Cardiac muscle cell (in vitro differentiated cells and primary cell): Measurements from ENCODE around the gene DLG4. TPM values are rescaled to one million over a fixed set of nuclear protein-coding genes. Genes with fewer than 3 reads are reported as not detected.

Source experiments
- DNase-seq, 2 donors: peaks; one replicate each; pipeline versions ENCODE4 v3.0.0 to v3.0.0-alpha.2; 2010 to 2017; ENCODE audit warnings: low read depth in 1 of 2, low spot score in 1 of 2
- H3K27ac ChIP-seq: fragments of 200-600 bp; sonication (generic); 2 replicates; pipeline ENCODE4 v1.5.1; 2016
- H3K27me3 ChIP-seq: fragments of 200-600 bp; sonication (generic); 2 replicates; pipeline ENCODE4 v1.6.0; 2016; ENCODE audit warnings: control low read depth
- H3K36me3 ChIP-seq: fragments of 200-600 bp; sonication (generic); 2 replicates; pipeline ENCODE4 v1.5.1; 2016; ENCODE audit warnings: control low read depth
- H3K4me1 ChIP-seq: fragments of 200-600 bp; sonication (generic); 2 replicates; pipeline ENCODE4 v1.8.1; 2017; ENCODE audit warnings: low read depth, mild to moderate bottlenecking, mixed run types
- H3K4me3 ChIP-seq: fragments of 200-600 bp; sonication (generic); 2 replicates; pipeline ENCODE4 v1.5.1; 2016; ENCODE audit warnings: mild to moderate bottlenecking
- H3K9me3 ChIP-seq: fragments of 200-600 bp; sonication (generic); 2 replicates; pipeline ENCODE4 v1.5.1; 2017; ENCODE audit warnings: low read depth, mild to moderate bottlenecking, control low read depth
- CTCF ChIP-seq: IDR thresholded peaks from 2 replicates; pipeline ENCODE4 v1.5.1; 2012; ENCODE audit warnings: low read depth, mild to moderate bottlenecking, low read length
- polyA plus RNA-seq: library from polyadenylated mRNA; unstranded; fragments of >200 nt; fragmentation: Nextera tagmentation; extraction: Ambion mirVana; gene quantifications from 2 replicates; pipeline ENCODE4 v1.2.1, GENCODE V29; 2016
- total RNA-seq: library from RNA; depleted of rRNA; stranded (reverse); fragments of >200 nt; gene quantifications from 2 replicates; pipeline ENCODE4 v1.2.3, GENCODE V29; 2016

DLG4 gene
- total and polyA plus RNA-seq, 2 experiments from 2014 or later: 6.8 to 40.6 TPM

- Histone ChIP-seq H3K36me3 (no peaks in the 10 kb centered on the region), H3K27ac (peak overlapping the region; percentile 55), H3K27me3 (no peaks in the 10 kb centered on the region), H3K9me3 (no peaks in the 10 kb centered on the region), H3K4me3 (peak overlapping the region; percentile 44), H3K4me1 (no peaks in the 10 kb centered on the region)
- peak; percentile 25 to 29 for DNase-seq
- no peak for TF ChIP-seq CTCF
Measured at GRCh38 chr17:7177954-7178477, 41.6 kb downstream of the DLG4 start.

- peak; percentile 74 to 91 for DNase-seq
- H3K27ac ChIP-seq: peak overlapping the region; percentile 55
- TF ChIP-seq CTCF: peak; percentile 94
- no peaks in the 10 kb centered on the region for H3K9me3 ChIP-seq
- no peaks in the 10 kb centered on the region for H3K36me3 ChIP-seq
- peak overlapping the region; percentile 44 for H3K4me3 ChIP-seq
- H3K27me3 ChIP-seq: no peaks in the 10 kb centered on the region
- H3K4me1 ChIP-seq: no peaks in the 10 kb centered on the region
Measured at GRCh38 chr17:7177191-7177953, 42.3 kb downstream of the DLG4 start.

- peak; percentile 29 to 67 for DNase-seq
- H3K4me3 ChIP-seq: peak overlapping the region; percentile 44
- no peaks in the 10 kb centered on the region for H3K36me3 ChIP-seq
- no peaks in the 10 kb centered on the region for H3K4me1 ChIP-seq
- no peak for TF ChIP-seq CTCF
- H3K27ac ChIP-seq: no peak overlapping the region
- H3K9me3 ChIP-seq: no peaks in the 10 kb centered on the region
- no peaks in the 10 kb centered on the region for H3K27me3 ChIP-seq
Measured at GRCh38 chr17:7176841-7177190, 42.8 kb downstream of the DLG4 start.

- peak overlapping the region; percentile 44 for H3K4me3 ChIP-seq
- H3K27me3 ChIP-seq: no peaks in the 10 kb centered on the region
- H3K4me1 ChIP-seq: no peaks in the 10 kb centered on the region
- H3K36me3 ChIP-seq: no peaks in the 10 kb centered on the region
- no peaks in the 10 kb centered on the region for H3K9me3 ChIP-seq
- TF ChIP-seq CTCF: no peak
- DNase-seq: no peak
- no peak overlapping the region for H3K27ac ChIP-seq
Measured at GRCh38 chr17:7176107-7176840, 43.4 kb downstream of the DLG4 start.

GRCh38 chr17:7175330-7175733, 44.3 kb downstream of the DLG4 start:
- H3K27me3 ChIP-seq: no peaks in the 10 kb centered on the region
- H3K4me1 ChIP-seq: no peaks in the 10 kb centered on the region
- DNase-seq: no peak
- no peak overlapping the region for H3K4me3 ChIP-seq
- H3K27ac ChIP-seq: no peak overlapping the region
- H3K9me3 ChIP-seq: no peaks in the 10 kb centered on the region
- no peak for TF ChIP-seq CTCF
- H3K36me3 ChIP-seq: no peaks in the 10 kb centered on the region
